HG03354 (cell line): ENCODE data around the gene GART.

Source experiments
- ATAC-seq: cut with Tn5 transposase; IDR thresholded peaks from one replicate; pipeline ENCODE4 v1.9.1; 2021; ENCODE audit warnings: mild to moderate bottlenecking; ENCODE audit not compliant: unreplicated experiment, poor library complexity, severe bottlenecking

The GART gene

DNA sequence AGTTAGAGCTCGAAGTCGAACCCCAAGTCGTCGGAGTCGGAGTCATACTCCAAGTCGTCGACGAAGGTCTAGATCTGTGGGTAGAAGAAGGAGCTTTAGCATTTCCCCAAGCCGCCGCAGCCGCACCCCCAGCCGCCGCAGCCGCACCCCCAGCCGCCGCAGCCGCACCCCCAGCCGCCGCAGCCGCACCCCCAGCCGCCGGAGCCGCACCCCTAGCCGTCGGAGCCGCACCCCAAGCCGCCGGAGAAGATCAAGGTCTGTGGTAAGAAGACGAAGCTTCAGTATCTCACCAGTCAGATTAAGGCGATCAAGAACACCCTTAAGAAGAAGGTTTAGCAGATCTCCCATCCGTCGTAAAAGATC, 13.0 kb upstream of the GART start:
- no peak for ATAC-seq

DNA sequence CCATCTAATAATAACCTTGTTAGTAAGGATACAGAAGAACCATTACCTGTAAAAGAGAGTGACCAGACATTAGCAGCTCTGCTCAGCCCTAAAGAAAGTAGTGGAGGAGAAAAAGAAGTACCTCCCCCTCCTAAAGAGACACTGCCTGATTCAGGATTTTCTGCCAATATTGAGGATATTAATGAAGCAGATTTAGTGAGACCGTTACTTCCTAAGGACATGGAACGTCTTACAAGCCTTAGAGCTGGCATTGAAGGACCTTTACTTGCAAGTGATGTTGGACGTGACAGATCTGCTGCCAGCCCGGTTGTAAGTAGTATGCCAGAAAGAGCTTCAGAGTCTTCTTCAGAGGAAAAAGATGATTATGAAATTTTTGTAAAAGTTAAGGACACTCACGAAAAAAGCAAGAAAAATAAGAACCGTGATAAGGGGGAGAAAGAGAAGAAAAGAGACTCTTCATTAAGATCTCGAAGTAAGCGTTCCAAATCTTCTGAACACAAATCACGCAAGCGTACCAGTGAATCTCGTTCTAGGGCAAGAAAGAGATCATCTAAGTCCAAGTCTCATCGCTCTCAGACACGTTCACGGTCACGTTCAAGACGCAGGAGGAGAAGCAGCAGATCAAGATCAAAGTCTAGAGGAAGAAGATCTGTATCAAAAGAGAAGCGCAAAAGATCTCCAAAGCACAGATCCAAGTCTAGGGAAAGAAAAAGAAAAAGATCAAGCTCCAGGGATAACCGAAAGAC, 12.5 kb upstream of the GART start:
- ATAC-seq = no peak

DNA sequence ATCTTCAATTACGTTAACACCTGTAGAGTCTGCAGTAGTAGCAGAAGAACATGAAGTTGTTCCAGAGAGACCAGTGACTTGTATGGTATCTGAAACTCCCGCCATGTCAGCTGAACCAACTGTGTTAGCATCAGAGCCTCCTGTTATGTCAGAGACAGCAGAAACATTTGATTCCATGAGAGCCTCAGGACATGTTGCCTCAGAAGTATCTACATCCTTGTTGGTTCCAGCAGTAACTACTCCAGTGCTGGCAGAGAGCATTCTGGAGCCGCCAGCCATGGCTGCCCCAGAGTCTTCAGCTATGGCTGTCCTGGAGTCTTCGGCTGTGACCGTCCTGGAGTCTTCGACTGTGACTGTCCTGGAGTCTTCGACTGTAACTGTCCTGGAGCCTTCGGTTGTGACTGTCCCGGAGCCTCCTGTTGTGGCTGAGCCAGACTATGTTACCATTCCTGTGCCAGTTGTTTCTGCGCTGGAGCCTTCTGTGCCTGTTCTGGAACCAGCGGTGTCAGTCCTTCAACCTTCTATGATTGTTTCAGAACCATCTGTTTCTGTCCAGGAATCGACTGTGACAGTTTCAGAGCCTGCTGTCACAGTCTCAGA, 11.2 kb upstream of the GART start:
- no peak for ATAC-seq

DNA sequence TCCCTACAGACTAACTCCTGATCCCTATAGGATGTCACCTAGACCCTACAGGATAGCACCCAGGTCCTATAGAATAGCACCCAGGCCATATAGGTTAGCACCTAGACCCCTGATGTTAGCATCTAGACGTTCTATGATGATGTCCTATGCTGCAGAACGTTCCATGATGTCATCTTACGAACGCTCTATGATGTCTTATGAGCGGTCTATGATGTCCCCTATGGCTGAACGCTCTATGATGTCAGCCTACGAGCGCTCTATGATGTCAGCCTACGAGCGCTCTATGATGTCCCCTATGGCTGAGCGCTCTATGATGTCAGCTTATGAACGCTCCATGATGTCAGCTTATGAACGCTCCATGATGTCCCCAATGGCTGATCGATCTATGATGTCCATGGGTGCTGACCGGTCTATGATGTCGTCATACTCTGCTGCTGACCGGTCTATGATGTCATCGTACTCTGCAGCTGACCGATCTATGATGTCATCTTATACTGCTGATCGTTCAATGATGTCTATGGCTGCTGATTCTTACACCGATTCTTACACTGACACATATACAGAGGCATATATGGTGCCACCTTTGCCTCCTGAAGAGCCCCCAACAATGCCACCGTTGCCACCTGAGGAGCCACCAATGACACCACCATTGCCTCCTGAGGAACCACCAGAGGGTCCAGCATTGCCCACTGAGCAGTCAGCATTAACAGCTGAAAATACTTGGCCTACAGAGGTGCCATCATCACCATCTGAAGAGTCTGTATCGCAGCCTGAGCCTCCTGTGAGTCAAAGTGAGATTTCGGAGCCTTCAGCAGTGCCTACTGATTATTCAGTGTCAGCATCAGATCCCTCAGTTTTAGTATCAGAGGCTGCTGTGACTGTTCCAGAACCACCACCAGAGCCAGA, 10.4 kb upstream of the GART start:
- ATAC-seq = no peak

DNA sequence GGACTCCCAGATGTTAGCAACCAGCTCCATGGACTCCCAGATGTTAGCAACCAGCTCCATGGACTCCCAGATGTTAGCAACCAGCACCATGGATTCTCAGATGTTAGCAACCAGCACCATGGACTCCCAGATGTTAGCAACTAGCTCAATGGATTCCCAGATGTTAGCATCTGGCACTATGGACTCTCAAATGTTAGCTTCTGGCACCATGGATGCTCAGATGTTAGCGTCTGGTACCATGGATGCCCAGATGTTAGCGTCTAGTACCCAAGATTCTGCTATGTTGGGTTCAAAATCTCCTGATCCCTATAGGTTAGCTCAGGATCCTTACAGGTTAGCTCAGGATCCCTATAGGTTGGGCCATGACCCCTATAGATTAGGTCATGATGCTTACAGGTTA, 9.7 kb upstream of the GART start:
- no peak for ATAC-seq

GRCh38 chr21:33550772-33551660, 9.1 kb upstream of the GART start:
- ATAC-seq = no peak

- ATAC-seq = no peak
These were observed 8.2 kb upstream of the GART start for GRCh38 chr21:33549848-33550771.

GRCh38 chr21:33546086-33546485, 4.2 kb upstream of the GART start:
- no peak for ATAC-seq

DNA sequence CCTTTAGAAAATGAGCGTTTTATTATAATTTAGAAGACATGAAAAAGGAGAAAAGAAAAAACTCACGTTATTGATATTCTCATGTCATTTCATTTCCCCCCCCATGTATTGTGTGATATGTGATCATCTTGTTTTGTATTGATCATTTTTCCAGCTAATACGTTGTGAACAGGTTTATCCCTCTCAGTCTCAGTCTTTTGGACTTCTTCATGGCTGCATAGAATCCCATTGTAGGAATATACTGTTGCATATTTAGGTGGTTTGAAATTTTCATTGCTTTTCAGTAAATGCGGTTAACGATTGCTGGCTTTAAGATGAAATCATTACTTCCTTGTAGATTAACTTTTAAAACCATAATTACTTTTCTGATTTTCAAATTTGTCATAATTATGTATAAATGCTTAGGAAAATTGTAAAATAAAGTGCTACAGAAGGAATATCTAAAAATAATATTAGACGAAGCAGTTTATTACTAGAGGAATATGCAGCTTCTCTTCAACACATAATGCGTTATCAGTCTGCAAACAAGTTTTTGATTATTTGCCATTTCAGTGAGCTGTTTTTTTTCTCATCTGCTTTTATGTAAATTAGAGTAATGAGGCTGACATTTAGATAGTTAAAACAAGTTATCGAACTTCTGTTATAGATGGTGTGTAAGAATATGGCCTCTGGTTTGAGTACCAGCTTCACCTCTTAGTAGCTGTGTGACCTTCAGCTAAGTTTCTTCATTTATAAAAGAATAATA, 2.7 kb upstream of the GART start:
- ATAC-seq = no peak

GRCh38 chr21:33543505-33544129, 1.7 kb upstream of the GART start:
- ATAC-seq = peak; percentile 24

- ATAC-seq = peak; percentile 93
These were observed 955 bp upstream of the GART start, which contains the start of gene SON for GRCh38 chr21:33542640-33543504. Gene SON (plus strand): TSS chr21:33543038. CDS start chr21:33543093, 55 bp downstream.

GRCh38 chr21:33541105-33541711, 709 bp downstream of the GART start:
- no peak for ATAC-seq

- no peak for ATAC-seq
These were observed 1.2 kb downstream of the GART start for GRCh38 chr21:33540711-33541104.

DNA sequence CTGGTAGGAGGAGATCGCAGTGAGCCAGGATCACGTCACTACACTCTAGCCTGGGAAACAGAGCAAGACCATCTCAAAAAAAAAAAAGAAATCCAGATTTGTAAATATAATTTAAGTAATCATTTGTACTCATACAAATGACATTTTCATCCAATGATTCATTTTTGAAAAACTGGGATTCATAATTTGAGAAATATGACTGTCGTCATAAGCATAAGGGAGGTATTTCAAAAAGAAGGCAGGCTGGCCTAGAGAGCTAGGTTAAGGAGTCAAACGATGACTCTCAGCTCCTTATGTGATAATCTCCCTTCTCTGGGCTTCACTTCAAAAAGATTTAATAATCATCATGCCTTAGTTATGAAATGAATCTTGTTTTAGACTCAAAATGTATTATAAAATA, 2.3 kb downstream of the GART start:
- ATAC-seq = no peak

- ATAC-seq = no peak
These were observed 4.7 kb downstream of the GART start for GRCh38 chr21:33537212-33537611.

GRCh38 chr21:33531007-33531406, 10.9 kb downstream of the GART start:
- no peak for ATAC-seq
